ENCODE data around the gene CMC1. TPM values are rescaled to one million over a fixed set of nuclear protein-coding genes. Genes with fewer than 3 reads are reported as not detected.
"Not testable (repeated sequence)": the region's sequence is repeated elsewhere in the genome, so short reads cannot be mapped to it uniquely, and the experiment has no call there.

The CMC1 gene
- total RNA-seq, 1 experiment from 2014 or later = 16.5 TPM

GRCh38 chr3:28198974-28199373 lies 42.4 kb upstream of the CMC1 start:
- no peak overlapping the region for H3T11ph ChIP-seq (ENCODE audit: low read length)
- DNase-seq = no peak
- no peak overlapping the region for H3K14ac ChIP-seq (ENCODE audit: insufficient read depth, low read length)
- no peaks in the 10 kb centered on the region for H3K27me3 ChIP-seq (ENCODE audit: insufficient read depth, low read length)
- no peaks in the 10 kb centered on the region for H3K79me2 ChIP-seq (ENCODE audit: insufficient read depth, low read length)
- Mint-ChIP-seq H3K9me3 (no peaks in the 10 kb centered on the region; a peak in 1 of 5 replicates), H3K4me1 (no peaks in the 10 kb centered on the region), H3K27ac (no peak overlapping the region), H3K27me3 (ENCODE audit: low read depth) (no peaks in the 10 kb centered on the region), H3K4me3 (no peak overlapping the region), H3K36me3 (ENCODE audit: insufficient read depth in 1 of 3, low read depth in 3 of 3) (no peaks in the 10 kb centered on the region)
- H2BK5ac ChIP-seq (ENCODE audit: insufficient read length, low read length) = no peak overlapping the region
- H3K9me3 ChIP-seq (ENCODE audit: control insufficient read depth, low read depth, low read length) = no peaks in the 10 kb centered on the region
- no peak overlapping the region for H4K91ac ChIP-seq (ENCODE audit: insufficient read length, low read depth, low read length)
- H3K56ac ChIP-seq (ENCODE audit: insufficient read length, low read depth, low read length) = no peak overlapping the region
- H2BK120ac ChIP-seq (ENCODE audit: low read depth, low read length, poor library complexity, severe bottlenecking) = no peak overlapping the region
- no peak overlapping the region for H2BK15ac ChIP-seq (ENCODE audit: low read depth, low read length)
- H4K20me1 ChIP-seq (ENCODE audit: control insufficient read depth, insufficient read depth, insufficient read length) = no peaks in the 10 kb centered on the region
- H3K9ac ChIP-seq (ENCODE audit: extremely low read depth, insufficient read length, low read length) = no peak overlapping the region
- WGBS (ENCODE audit: extremely low coverage, insufficient read length, low lambda C conversion rate) = 100% methylated on average over 1 of the region's 3 CpGs
- no peak overlapping the region for H3K4ac ChIP-seq (ENCODE audit: low read depth, low read length)
- no peaks in the 10 kb centered on the region for H3K79me1 ChIP-seq (ENCODE audit: insufficient read depth, low read depth, low read length, poor library complexity, severe bottlenecking)
- H3K23me2 ChIP-seq (ENCODE audit: insufficient read length, low read depth, low read length, poor library complexity, severe bottlenecking) = no peaks in the 10 kb centered on the region
- no peak overlapping the region for H4K8ac ChIP-seq (replicated peaks; ENCODE audit: insufficient read length, low read depth, low read length)
- no peak overlapping the region for H2BK12ac ChIP-seq (ENCODE audit: insufficient read length, low read depth, low read length)
- H2AK5ac ChIP-seq (ENCODE audit: insufficient read length, low read length) = no peak overlapping the region
- no peak overlapping the region for H3K23ac ChIP-seq (ENCODE audit: insufficient read length, low read depth, low read length)
- no peak overlapping the region for H4K5ac ChIP-seq (ENCODE audit: insufficient read length, low read depth, low read length)
- no peak overlapping the region for H3K27ac ChIP-seq (ENCODE audit: insufficient read length, low read depth, low read length)
- H3K4me1 ChIP-seq (ENCODE audit: insufficient read depth, low read length) = no peaks in the 10 kb centered on the region
- no peak overlapping the region for H2BK20ac ChIP-seq (ENCODE audit: low read depth, low read length, poor library complexity, severe bottlenecking)
- no peak overlapping the region for H3K18ac ChIP-seq (ENCODE audit: insufficient read length, low read depth, low read length)
- no peak overlapping the region for H3K4me2 ChIP-seq (ENCODE audit: insufficient read depth, insufficient read length, low read length)
- TF ChIP-seq, protein P1, sequence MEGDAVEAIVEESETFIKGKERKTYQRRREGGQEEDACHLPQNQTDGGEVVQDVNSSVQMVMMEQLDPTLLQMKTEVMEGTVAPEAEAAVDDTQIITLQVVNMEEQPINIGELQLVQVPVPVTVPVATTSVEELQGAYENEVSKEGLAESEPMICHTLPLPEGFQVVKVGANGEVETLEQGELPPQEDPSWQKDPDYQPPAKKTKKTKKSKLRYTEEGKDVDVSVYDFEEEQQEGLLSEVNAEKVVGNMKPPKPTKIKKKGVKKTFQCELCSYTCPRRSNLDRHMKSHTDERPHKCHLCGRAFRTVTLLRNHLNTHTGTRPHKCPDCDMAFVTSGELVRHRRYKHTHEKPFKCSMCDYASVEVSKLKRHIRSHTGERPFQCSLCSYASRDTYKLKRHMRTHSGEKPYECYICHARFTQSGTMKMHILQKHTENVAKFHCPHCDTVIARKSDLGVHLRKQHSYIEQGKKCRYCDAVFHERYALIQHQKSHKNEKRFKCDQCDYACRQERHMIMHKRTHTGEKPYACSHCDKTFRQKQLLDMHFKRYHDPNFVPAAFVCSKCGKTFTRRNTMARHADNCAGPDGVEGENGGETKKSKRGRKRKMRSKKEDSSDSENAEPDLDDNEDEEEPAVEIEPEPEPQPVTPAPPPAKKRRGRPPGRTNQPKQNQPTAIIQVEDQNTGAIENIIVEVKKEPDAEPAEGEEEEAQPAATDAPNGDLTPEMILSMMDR (conservative IDR thresholded peaks at IDR 0.05) = no peak
- H2AFZ ChIP-seq (ENCODE audit: low read length) = no peak overlapping the region

GRCh38 chr3:28199643-28200042 lies 41.8 kb upstream of the CMC1 start:
- not testable (repeated sequence) for H4K20me1 ChIP-seq (ENCODE audit: control insufficient read depth, insufficient read depth, insufficient read length); H3K9ac ChIP-seq (ENCODE audit: extremely low read depth, insufficient read length, low read length); H2AFZ ChIP-seq (ENCODE audit: low read length); H2BK15ac ChIP-seq (ENCODE audit: low read depth, low read length); H3K23ac ChIP-seq (ENCODE audit: insufficient read length, low read depth, low read length); H2BK20ac ChIP-seq (ENCODE audit: low read depth, low read length, poor library complexity, severe bottlenecking); H3K18ac ChIP-seq (ENCODE audit: insufficient read length, low read depth, low read length); H3K27ac Mint-ChIP-seq; H3K9me3 ChIP-seq (ENCODE audit: control insufficient read depth, low read depth, low read length); H2AK5ac ChIP-seq (ENCODE audit: insufficient read length, low read length); H2BK120ac ChIP-seq (ENCODE audit: low read depth, low read length, poor library complexity, severe bottlenecking); H4K91ac ChIP-seq (ENCODE audit: insufficient read length, low read depth, low read length); H3K9me3 Mint-ChIP-seq; H3K27me3 Mint-ChIP-seq (ENCODE audit: low read depth); H3K27me3 ChIP-seq (ENCODE audit: insufficient read depth, low read length); H4K5ac ChIP-seq (ENCODE audit: insufficient read length, low read depth, low read length); H4K8ac ChIP-seq (replicated peaks; ENCODE audit: insufficient read length, low read depth, low read length); H3T11ph ChIP-seq (ENCODE audit: low read length); H3K4me3 Mint-ChIP-seq; H3K56ac ChIP-seq (ENCODE audit: insufficient read length, low read depth, low read length); H3K36me3 Mint-ChIP-seq (ENCODE audit: insufficient read depth in 1 of 3, low read depth in 3 of 3); H3K4me1 Mint-ChIP-seq; H2BK5ac ChIP-seq (ENCODE audit: insufficient read length, low read length); H3K27ac ChIP-seq (ENCODE audit: insufficient read length, low read depth, low read length); H3K4me2 ChIP-seq (ENCODE audit: insufficient read depth, insufficient read length, low read length); H3K4me1 ChIP-seq (ENCODE audit: insufficient read depth, low read length); H3K4ac ChIP-seq (ENCODE audit: low read depth, low read length); H2BK12ac ChIP-seq (ENCODE audit: insufficient read length, low read depth, low read length); H3K14ac ChIP-seq (ENCODE audit: insufficient read depth, low read length); H3K79me1 ChIP-seq (ENCODE audit: insufficient read depth, low read depth, low read length, poor library complexity, severe bottlenecking); H3K79me2 ChIP-seq (ENCODE audit: insufficient read depth, low read length); DNase-seq; H3K23me2 ChIP-seq (ENCODE audit: insufficient read length, low read depth, low read length, poor library complexity, severe bottlenecking)
- WGBS (ENCODE audit: extremely low coverage, insufficient read length, low lambda C conversion rate) = no CpG with 5 or more reads among the region's 15 CpGs

All from H9 (cell line).